Measurements from ENCODE around the gene CALHM3.

DNA sequence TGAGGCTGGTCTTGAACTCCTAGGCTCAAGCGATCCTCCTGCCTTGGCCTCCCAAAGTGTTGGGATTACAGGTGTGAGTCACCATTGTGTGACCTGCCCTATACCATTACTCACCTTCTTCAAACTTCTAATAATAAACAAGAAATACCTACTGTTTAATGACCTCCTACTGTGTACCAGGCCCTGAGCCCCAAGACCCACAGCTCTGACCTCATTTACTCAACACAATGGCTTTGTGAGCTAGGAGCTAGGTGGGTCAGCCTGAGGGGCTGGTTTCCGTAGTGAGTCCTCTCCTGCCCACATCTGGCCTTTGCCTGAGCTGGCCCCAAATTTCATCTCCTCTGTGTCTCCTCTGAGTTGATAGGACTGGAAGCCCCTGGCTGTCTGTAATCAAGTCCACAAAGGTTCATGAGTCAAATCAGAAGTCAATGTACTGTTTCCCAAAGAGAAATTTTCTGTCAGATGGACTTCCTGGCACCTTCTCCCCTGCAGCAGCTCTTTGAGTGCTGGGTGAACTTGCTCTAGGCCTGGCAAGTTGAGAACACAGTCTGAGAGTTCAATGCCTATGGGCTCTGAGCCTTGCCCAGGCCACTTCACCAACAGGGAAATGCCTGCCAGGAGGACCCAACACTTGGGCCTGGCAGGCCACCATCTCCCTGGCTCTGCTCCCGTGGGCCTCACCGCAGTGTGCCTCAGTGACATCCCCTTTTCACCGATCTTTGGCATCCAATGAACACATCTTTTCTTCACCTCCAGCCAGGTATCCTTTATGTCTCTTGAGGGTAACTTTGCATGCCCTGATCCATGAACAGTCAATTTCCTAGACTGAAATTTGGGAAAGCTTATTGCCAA, 38.4 kb upstream of the CALHM3 start:
- TF ChIP-seq CTCF (conservative IDR thresholded peaks at IDR 0.05; ENCODE audit: low read depth, low read length), result no peak
- no peak for TF ChIP-seq EZH2 (IDR thresholded peaks at IDR 0.05; ENCODE audit: borderline replicate concordance, low read depth, low read length, poor library complexity, severe bottlenecking)

Measured in A673 (cell line).